ENCODE measurements around the gene CLDN11. TPM values are rescaled to one million over a fixed set of nuclear protein-coding genes. Genes with fewer than 3 reads are reported as not detected.
A peak's percentile ranks its signal among the peaks of the same experiment; 100 is the strongest.

Gene CLDN11
- not detected for total RNA-seq

- Mint-ChIP-seq H3K9me3 (no peaks in the 10 kb centered on the region), H3K36me3 (ENCODE audit: low read depth) (no peaks in the 10 kb centered on the region), H3K27me3 (peaks cover 29% of the 10 kb centered on the region), H3K4me1 (peaks cover 4% of the 10 kb centered on the region), H3K4me3 (peak within 1 kb of the TSS; percentile 77), H3K27ac (no peak within 1 kb of the TSS)
- ATAC-seq (replicated peaks) = peak; percentile 18
These were observed at the start of gene CLDN11 for GRCh38 chr3:170418422-170419398. Gene CLDN11, plus strand, starts transcription at chr3:170418868. Its CDS starts 199 bp downstream, at chr3:170419067.

DNA sequence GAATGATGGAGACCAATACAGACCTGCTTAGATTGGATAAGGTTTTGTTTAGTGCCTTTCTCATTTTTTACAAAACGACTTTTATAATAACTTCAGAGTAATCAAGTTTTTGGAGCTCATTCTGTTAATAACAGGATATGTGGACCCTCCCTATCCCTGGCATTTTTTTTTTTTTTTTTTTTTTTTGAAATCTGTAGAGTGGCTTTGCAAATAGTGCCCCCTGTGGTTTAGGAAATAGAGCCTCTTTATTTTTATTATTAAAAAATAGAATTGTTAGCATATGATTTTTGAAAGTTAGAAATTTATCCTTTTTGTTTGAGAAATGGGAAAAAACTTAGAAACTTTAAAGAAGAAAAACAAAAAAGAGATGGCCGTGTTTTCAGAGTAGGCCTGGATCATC, 49.7 kb upstream of the CLDN11 start:
- Mint-ChIP-seq H3K36me3 (ENCODE audit: low read depth) (peaks cover 24% of the 10 kb centered on the region), H3K27ac (no peak overlapping the region), H3K4me1 (peaks cover 5% of the 10 kb centered on the region), H3K27me3 (no peaks in the 10 kb centered on the region), H3K4me3 (no peak overlapping the region), H3K9me3 (no peaks in the 10 kb centered on the region)
- ATAC-seq (replicated peaks) = no peak

GRCh38 chr3:170372190-170372879, 46.3 kb upstream of the CLDN11 start:
- no peaks in the 10 kb centered on the region for H3K9me3 Mint-ChIP-seq
- H3K27me3 Mint-ChIP-seq = no peaks in the 10 kb centered on the region
- no peak for ATAC-seq (replicated peaks)
- peaks cover 5% of the 10 kb centered on the region for H3K4me1 Mint-ChIP-seq
- no peak overlapping the region for H3K27ac Mint-ChIP-seq
- H3K4me3 Mint-ChIP-seq = no peak overlapping the region
- H3K36me3 Mint-ChIP-seq (ENCODE audit: low read depth) = peaks cover 14% of the 10 kb centered on the region

DNA sequence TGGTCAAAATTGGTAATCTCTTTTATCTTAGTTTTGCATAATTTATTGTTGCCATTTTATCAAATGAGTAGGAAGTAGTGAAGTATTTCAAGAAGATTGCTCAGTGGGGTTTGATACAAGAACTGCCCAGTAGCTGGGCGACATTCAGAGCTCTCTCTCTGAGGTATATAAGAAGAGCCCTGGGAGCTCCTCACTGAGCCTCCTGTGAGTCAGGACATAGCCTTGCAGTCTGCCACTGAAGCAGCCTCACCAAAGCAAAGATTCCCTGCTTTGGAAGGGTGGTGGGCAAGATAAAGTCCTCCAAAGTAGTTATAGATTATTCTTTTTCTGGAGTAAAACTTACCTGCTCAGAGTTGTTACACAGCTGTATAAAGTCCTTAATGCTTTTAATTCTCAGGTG, 35.1 kb upstream of the CLDN11 start:
- H3K4me1 Mint-ChIP-seq = peaks cover 6% of the 10 kb centered on the region
- no peaks in the 10 kb centered on the region for H3K9me3 Mint-ChIP-seq
- no peak for ATAC-seq (replicated peaks)
- H3K27ac Mint-ChIP-seq = peak overlapping the region; percentile 36
- H3K4me3 Mint-ChIP-seq = no peak overlapping the region
- H3K27me3 Mint-ChIP-seq = no peaks in the 10 kb centered on the region
- H3K36me3 Mint-ChIP-seq (ENCODE audit: low read depth) = peaks cover 84% of the 10 kb centered on the region

- Mint-ChIP-seq H3K4me3 (no peak overlapping the region), H3K27me3 (no peaks in the 10 kb centered on the region), H3K27ac (no peak overlapping the region), H3K9me3 (no peaks in the 10 kb centered on the region), H3K4me1 (no peaks in the 10 kb centered on the region), H3K36me3 (ENCODE audit: low read depth) (peaks cover 94% of the 10 kb centered on the region)
- ATAC-seq (replicated peaks) = no peak
These were observed 32.2 kb upstream of the CLDN11 start for GRCh38 chr3:170386468-170386867.

- no peaks in the 10 kb centered on the region for H3K4me1 Mint-ChIP-seq
- no peak for ATAC-seq (replicated peaks)
- H3K27me3 Mint-ChIP-seq = no peaks in the 10 kb centered on the region
- no peak overlapping the region for H3K27ac Mint-ChIP-seq
- no peaks in the 10 kb centered on the region for H3K9me3 Mint-ChIP-seq
- H3K36me3 Mint-ChIP-seq (ENCODE audit: low read depth) = peaks cover 97% of the 10 kb centered on the region
- no peak overlapping the region for H3K4me3 Mint-ChIP-seq
These were observed 30.7 kb upstream of the CLDN11 start for GRCh38 chr3:170387950-170388349.

DNA sequence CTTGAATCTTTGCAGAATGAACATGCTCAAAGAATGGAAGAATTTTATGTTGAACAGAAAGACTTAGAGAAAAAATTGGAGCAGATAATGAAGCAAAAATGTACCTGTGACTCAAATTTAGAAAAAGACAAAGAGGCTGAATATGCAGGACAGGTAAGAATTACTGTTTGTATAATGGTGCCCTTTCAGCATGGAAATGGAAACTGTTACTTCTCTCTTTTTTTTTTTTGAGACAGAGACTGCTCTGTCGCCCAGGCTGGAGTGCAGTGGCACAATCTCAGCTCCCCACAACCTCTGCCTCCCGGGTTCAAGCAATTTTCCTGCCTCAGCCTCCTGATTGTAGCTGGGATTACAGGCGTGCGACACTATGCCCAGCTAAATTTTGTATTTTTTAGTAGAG, 27.6 kb upstream of the CLDN11 start:
- Mint-ChIP-seq H3K27me3 (no peaks in the 10 kb centered on the region), H3K36me3 (ENCODE audit: low read depth) (peaks cover 70% of the 10 kb centered on the region), H3K27ac (no peak overlapping the region), H3K4me1 (no peaks in the 10 kb centered on the region), H3K4me3 (no peak overlapping the region), H3K9me3 (no peaks in the 10 kb centered on the region)
- no peak for ATAC-seq (replicated peaks)

DNA sequence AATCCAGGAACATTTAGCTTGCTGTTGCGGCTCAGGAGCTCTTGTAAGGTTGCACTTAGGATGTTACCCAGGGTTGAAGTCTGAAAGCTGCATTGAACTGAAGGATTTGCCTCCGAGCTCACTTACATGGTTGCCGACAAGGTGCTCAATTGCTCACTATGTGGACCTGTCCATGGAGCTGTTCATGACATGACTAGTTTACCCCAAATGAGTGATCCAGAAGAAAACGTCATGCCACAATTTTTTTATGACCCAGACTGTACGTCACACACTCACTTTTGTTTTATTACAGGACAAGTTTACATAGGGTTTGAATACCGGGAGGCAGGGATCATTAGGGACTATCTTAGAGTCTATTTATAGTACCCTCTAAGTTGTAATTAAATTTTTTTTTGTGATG, 21.0 kb upstream of the CLDN11 start:
- H3K27ac Mint-ChIP-seq = no peak overlapping the region
- H3K9me3 Mint-ChIP-seq = no peaks in the 10 kb centered on the region
- no peak overlapping the region for H3K4me3 Mint-ChIP-seq
- ATAC-seq (replicated peaks) = no peak
- H3K36me3 Mint-ChIP-seq (ENCODE audit: low read depth) = peaks cover 7% of the 10 kb centered on the region
- no peaks in the 10 kb centered on the region for H3K4me1 Mint-ChIP-seq
- no peaks in the 10 kb centered on the region for H3K27me3 Mint-ChIP-seq

DNA sequence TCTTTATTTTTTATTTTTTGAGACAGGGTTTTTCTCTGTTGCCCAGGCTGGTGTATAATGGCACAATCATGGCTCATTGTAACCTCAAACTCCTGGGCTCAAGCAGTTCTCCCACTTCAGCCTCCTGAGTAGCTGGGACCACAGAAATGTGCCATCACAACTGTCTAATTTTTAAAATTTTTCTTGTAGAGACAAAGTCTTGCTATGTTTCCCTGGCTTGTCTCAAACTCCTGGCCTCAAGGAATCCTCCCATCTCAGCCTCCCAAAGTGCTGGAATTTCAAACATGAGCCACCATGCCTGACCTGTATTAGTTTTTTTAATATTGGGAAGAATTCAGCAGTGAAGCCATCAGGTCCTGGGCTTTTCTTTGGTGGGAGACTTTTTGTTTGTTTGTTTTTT, 13.6 kb upstream of the CLDN11 start:
- no peak for ATAC-seq (replicated peaks)
- H3K36me3 Mint-ChIP-seq (ENCODE audit: low read depth) = no peaks in the 10 kb centered on the region

GRCh38 chr3:170410428-170411029, 8.1 kb upstream of the CLDN11 start:
- H3K9me3 Mint-ChIP-seq = no peaks in the 10 kb centered on the region
- ATAC-seq (replicated peaks) = no peak
- H3K27ac Mint-ChIP-seq = no peak overlapping the region

More for the DNA sequence above, 13.6 kb upstream of the CLDN11 start:
- Mint-ChIP-seq H3K27ac (no peak overlapping the region), H3K27me3 (no peaks in the 10 kb centered on the region), H3K4me3 (no peak overlapping the region), H3K4me1 (no peaks in the 10 kb centered on the region), H3K9me3 (no peaks in the 10 kb centered on the region)

DNA sequence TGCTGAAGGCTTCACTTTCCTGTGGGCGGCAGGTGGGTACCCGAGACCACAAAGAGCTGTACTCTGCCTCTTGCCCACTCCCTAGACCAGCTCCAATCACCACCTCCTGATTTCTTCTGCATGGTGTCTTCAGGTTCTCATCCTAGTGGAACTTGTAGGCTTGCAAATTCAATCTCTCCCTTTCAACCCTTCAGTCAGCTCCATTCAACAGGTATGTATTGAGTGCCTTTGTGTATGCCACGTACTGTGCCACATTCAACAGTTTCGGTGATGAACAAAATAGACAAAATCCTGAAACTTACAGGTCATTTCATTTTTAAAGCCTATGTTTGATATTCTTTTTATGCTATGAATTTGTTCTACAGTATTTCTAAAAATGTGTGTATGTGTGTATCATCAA, 5.4 kb upstream of the CLDN11 start:
- peaks cover 3% of the 10 kb centered on the region for H3K4me1 Mint-ChIP-seq
- no peak overlapping the region for H3K27ac Mint-ChIP-seq
- H3K36me3 Mint-ChIP-seq (ENCODE audit: low read depth) = no peaks in the 10 kb centered on the region
- peaks cover 16% of the 10 kb centered on the region for H3K27me3 Mint-ChIP-seq
- H3K4me3 Mint-ChIP-seq = no peak overlapping the region
- no peaks in the 10 kb centered on the region for H3K9me3 Mint-ChIP-seq
- no peak for ATAC-seq (replicated peaks)

More at GRCh38 chr3:170410428-170411029, 8.1 kb upstream of the CLDN11 start:
- Mint-ChIP-seq H3K4me3 (no peak overlapping the region), H3K36me3 (ENCODE audit: low read depth) (no peaks in the 10 kb centered on the region), H3K27me3 (no peaks in the 10 kb centered on the region), H3K4me1 (no peaks in the 10 kb centered on the region)

DNA sequence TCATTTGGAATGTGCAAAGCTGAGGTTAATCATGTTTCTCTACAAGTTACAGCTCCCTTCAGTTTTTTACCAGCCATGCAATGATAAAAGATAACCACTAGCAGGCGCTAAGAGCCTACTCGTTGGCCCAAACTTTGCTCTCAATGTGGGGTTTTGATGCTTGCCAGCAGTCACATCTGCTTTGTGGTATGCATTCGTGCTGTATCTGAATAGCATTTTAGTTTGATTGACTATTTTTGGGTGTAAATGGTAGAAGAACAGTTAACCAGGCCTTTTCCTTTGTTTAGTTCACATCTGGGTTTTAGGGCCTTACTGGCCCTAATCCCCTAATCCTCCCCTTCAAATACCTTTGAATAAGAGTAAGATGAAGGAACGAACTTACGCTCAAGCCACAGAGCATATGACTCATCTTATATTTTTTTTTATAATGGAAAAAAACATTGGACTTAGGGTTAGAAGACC, 4.4 kb upstream of the CLDN11 start:
- Mint-ChIP-seq H3K9me3 (no peaks in the 10 kb centered on the region), H3K36me3 (ENCODE audit: low read depth) (no peaks in the 10 kb centered on the region), H3K4me1 (peaks cover 4% of the 10 kb centered on the region), H3K27ac (no peak overlapping the region), H3K4me3 (no peak overlapping the region), H3K27me3 (peaks cover 18% of the 10 kb centered on the region)
- ATAC-seq (replicated peaks) = peak; percentile 60

GRCh38 chr3:170417090-170417489, 1.6 kb upstream of the CLDN11 start:
- Mint-ChIP-seq H3K27me3 (peaks cover 29% of the 10 kb centered on the region), H3K9me3 (no peaks in the 10 kb centered on the region), H3K4me3 (no peak overlapping the region), H3K4me1 (peaks cover 4% of the 10 kb centered on the region), H3K27ac (no peak overlapping the region), H3K36me3 (ENCODE audit: low read depth) (no peaks in the 10 kb centered on the region)
- no peak for ATAC-seq (replicated peaks)

DNA sequence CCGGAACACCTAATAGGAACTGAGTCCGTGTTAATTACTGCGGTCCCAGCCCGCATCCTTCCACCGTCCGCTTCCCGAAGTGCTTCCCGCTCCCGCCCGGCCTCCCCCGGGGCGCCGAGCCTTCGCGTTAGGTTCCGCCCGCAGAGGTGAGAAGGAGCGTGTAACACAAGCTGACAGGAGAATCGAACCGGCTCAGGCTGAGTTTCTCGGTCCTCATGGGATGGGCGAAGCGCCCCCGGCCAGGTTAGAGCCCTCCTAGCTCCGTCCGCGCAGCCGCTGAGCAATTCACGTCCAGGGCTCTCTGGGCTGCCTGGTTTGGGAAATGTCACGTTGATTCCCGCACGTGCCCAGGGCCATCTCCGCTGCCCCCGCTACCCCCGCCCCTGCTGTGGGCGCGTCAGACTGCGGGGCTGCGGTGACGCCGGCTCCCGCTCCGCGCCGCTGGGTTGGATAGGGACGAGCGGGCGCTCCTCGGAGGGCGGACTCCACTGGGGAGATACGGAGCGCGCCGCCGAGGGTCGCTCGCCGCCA, 954 bp downstream of the CLDN11 start:
- no peak for ATAC-seq (replicated peaks)

More for the DNA sequence above, 954 bp downstream of the CLDN11 start:
- H3K9me3 Mint-ChIP-seq = no peaks in the 10 kb centered on the region
- peaks cover 4% of the 10 kb centered on the region for H3K4me1 Mint-ChIP-seq
- peaks cover 35% of the 10 kb centered on the region for H3K27me3 Mint-ChIP-seq
- H3K27ac Mint-ChIP-seq = no peak overlapping the region
- H3K4me3 Mint-ChIP-seq = peak overlapping the region; percentile 25
- H3K36me3 Mint-ChIP-seq (ENCODE audit: low read depth) = no peaks in the 10 kb centered on the region
